ENCODE results near the gene CDH23.

- TF ChIP-seq POLR2A (IDR thresholded peaks at IDR 0.05) (no peak), CTCF (IDR thresholded peaks at IDR 0.05) (no peak)
Measured at GRCh38 chr10:71606257-71607081, 209.7 kb downstream of the CDH23 start.
